Measurements from ENCODE around the gene AUP1. TPM values are rescaled to one million over a fixed set of nuclear protein-coding genes. Genes with fewer than 3 reads are reported as not detected.

Gene AUP1
- total RNA-seq, 2 donors from 2014 or later, result 42.3 to 97.1 TPM

DNA sequence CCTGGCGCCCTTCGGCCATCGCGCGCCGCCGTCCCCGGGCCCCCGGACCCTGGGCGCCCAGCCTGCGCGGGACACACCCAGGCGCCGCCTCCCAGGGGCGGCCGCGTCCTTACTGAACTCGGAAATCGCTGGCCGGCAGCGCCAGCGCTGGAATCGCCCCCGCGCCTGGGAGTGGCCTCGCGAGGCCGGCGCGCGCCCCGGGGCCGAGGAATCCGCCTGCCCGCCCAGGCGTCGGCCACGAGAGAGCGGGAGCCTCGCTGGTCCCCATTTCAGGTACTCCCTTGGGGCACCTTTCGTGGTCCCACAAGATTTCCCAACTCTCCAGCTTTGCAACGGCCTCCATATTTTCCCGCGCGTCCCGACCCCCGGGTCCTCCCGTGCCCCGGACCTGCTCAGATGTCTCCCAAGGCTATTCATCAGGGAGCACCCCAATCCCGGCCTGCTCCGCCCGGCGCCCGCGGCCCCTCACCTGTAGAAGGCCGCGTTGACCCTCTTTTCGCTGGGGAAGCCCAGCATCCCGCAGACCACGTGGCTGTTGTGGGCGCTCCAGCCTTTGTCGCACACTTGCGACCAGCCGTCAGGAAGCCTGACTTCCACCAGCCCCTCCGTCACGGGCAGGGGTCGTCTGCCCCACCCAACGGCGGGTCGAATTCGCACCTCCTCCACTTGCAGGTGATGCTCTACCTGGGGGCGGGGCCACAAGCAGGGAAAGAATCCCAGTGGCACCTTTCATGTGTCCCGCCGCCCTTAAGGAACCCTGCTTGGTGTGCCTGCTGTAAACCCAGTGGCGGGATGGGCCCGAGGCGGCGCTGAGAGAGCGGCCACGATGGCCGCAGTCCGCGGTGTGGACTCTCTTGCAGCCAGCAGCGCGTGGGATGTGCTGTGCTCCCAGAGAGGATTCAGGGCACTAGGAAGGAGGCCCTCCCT, 19.7 kb upstream of the AUP1 start:
- peaks cover 0 to 12% of the 10 kb centered on the region in 2 donors for H3K36me3 Mint-ChIP-seq
- H3K9me3 Mint-ChIP-seq, result no peaks in the 10 kb centered on the region
- ATAC-seq (peak; percentile 70 to 74), DNase-seq (ENCODE audit: low spot score in 2 of 2) (peak; percentile 45 to 54)
- H3K27ac Mint-ChIP-seq, result no peak overlapping the region

DNA sequence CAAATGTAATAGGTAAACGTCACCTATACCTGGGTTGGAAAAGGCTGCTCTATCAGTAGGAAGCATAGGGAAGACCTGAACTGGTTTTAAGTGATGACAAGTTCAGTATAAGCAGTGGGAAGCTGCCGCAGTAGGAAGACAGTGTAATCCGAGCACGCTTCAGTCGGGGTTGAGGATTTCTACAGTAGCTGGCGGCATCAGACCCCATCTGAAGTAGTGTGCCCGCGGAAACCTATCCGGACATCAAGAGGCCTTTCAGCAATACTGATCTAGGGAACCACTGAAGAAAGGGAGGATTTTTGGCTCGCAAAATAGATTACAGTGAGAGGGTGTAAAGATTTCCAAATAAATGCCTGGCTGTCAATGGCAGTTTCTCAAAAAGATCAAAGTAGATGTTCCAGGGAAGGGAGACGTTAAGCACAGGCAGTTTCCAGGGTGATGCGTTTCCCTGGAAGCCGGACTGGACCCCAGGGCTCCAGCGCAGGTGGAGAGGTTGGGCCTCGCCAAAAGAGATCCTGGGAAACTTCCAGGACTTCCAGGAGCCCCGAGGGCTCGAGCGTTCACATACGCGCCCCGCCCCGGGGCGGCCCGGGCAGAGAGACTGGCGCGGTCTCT, 18.9 kb upstream of the AUP1 start:
- Mint-ChIP-seq H3K27ac (no peak overlapping the region), H3K36me3 (peaks cover 0 to 12% of the 10 kb centered on the region in 2 donors), H3K9me3 (no peaks in the 10 kb centered on the region)
- DNase-seq (ENCODE audit: low spot score in 2 of 2), result peak in 1 of 2 donors; percentile 55
- ATAC-seq, result no peak

DNA sequence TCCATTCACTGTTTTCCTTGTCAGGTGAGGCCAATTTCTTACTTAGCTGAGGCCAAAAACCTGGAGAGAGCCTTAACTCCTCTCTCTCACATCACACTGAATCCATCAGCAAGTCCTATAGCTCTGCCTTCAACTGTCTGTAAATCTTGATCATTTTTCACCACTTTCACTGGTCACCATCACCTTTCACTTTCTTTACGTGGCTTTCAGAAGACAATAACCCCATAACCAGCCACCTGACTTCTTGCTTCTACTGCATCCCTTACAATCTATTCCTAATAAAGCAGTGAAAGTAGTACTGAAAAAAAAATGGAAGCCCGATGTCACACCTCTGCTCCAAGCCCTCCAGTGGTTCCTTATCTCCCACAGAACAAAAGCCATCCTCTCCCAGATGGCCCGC, 16.5 kb upstream of the AUP1 start:
- Mint-ChIP-seq H3K9me3 (no peaks in the 10 kb centered on the region), H3K36me3 (peaks cover 0 to 12% of the 10 kb centered on the region in 2 donors), H3K27ac (no peak overlapping the region)
- DNase-seq (ENCODE audit: low spot score in 2 of 2), result peak in 1 of 2 donors; percentile 33
- no peak for ATAC-seq

DNA sequence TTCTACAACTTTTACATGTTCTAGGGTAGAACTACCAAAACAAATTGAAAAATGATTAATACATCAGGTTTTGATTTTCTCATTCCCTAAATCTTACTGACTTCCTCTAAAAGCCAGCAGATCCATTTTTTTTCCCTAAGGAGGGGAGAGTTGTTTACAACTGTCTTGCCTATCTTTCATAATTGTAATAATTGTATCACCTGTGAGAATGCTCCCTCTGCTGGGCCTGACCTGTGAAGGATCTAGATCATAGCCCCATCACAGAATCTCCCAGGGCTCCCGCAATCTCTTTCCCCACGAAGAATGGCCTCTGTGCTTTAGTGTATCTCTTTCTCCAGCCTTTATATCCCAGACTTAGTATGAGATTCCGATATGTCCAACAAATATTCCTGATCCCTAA, 15.1 kb upstream of the AUP1 start:
- ATAC-seq (no peak), DNase-seq (ENCODE audit: low spot score in 2 of 2) (no peak)
- no peaks in the 10 kb centered on the region for H3K9me3 Mint-ChIP-seq
- peaks cover 0 to 9% of the 10 kb centered on the region in 2 donors for H3K36me3 Mint-ChIP-seq
- H3K27ac Mint-ChIP-seq, result no peak overlapping the region

DNA sequence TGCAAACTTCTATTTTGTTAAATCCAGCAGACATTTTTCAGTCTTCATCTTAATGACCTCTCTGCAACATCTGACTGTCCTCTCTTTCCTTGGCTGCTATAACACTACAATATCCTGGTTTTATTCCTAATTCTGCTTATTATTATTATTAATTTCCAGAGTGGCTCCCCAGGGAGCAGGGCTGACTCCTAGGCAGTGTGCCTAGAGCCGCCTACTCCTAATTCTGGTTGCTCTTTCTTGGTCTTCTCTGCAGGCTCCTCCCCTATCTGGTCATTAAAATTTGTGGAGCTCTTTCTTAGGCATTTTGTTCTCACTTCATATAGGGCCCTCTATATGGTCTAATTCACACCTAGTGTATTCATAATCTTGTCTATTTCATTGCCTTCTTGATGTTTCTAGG, 13.5 kb upstream of the AUP1 start:
- Mint-ChIP-seq H3K27ac (peak overlapping the region in 1 of 2 donors; percentile 23), H3K36me3 (peaks cover 0 to 1% of the 10 kb centered on the region in 2 donors), H3K9me3 (no peaks in the 10 kb centered on the region)
- DNase-seq (ENCODE audit: low spot score in 2 of 2) (no peak), ATAC-seq (no peak)

DNA sequence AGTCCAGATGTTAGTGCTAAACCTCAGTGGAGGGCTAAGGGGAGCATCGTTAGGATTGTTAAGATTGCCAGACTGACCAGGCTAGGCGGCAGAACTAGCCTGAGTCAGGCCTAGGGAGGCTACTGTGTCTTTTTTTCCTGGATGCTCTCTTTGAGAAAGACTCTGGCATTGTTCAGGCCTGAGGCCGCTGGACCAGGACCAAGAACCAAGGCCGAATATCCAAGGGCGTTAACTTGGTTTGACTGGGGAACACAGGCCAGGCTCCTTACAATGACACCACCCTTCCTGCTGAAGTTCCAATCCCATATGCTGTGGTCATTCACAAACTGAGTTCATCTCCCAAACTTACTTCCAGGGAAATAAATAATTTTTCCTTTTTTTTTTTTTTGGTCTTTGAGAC, 10.8 kb upstream of the AUP1 start:
- H3K36me3 Mint-ChIP-seq, result no peaks in the 10 kb centered on the region

DNA sequence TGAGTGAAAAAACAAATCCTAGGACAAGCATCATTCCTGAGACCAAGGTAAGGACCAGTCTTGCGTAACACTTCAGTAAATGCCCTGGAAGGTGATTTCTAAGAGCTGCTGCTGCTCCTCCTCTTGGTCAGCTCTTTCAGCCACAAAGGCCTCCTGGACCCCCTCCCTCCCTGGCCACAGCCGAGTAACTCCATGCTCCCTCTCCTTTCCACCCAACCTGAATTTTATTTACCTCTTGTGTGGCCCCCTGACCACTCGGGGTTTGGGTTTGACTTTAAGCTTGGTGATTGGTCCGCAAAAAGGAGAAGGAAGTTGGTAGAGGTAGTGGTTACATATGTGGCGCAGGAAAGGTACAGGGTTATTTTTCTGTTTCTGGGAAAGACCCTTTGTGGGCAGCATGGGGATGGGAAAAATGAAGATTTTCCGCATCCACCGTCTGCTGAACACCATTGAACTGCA, 9.4 kb upstream of the AUP1 start:
- Mint-ChIP-seq H3K27ac (no peak overlapping the region), H3K36me3 (no peaks in the 10 kb centered on the region), H3K9me3 (no peaks in the 10 kb centered on the region)
- ATAC-seq (no peak), DNase-seq (ENCODE audit: low spot score in 2 of 2) (no peak)

More for the DNA sequence above, 10.8 kb upstream of the AUP1 start:
- Mint-ChIP-seq H3K9me3 (no peaks in the 10 kb centered on the region), H3K27ac (no peak overlapping the region)
- DNase-seq (ENCODE audit: low spot score in 2 of 2), result no peak
- ATAC-seq, result no peak

DNA sequence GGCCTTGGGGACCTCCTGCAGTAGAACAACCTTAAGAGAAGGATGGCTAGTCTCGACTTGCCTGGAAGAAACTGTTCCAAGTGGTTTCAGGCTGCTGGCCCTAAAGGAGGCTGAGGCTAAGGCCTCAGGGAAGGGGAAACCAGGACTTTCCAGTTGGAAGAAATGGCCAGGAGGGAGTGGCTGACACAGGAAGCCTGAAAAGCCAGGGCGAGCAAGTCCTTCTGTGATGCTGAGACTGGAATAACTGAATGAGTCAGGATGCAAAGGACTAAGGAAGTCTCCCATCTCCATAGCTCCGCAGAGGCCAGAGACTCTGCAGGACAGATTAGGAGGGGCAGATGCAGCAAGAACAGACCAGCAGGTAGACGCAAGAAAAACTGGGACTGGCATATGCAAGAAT, 7.6 kb upstream of the AUP1 start:
- Mint-ChIP-seq H3K27ac (no peak overlapping the region), H3K9me3 (no peaks in the 10 kb centered on the region), H3K36me3 (peaks cover 0 to 6% of the 10 kb centered on the region in 2 donors)
- no peak for ATAC-seq
- no peak for DNase-seq (ENCODE audit: low spot score in 2 of 2)

DNA sequence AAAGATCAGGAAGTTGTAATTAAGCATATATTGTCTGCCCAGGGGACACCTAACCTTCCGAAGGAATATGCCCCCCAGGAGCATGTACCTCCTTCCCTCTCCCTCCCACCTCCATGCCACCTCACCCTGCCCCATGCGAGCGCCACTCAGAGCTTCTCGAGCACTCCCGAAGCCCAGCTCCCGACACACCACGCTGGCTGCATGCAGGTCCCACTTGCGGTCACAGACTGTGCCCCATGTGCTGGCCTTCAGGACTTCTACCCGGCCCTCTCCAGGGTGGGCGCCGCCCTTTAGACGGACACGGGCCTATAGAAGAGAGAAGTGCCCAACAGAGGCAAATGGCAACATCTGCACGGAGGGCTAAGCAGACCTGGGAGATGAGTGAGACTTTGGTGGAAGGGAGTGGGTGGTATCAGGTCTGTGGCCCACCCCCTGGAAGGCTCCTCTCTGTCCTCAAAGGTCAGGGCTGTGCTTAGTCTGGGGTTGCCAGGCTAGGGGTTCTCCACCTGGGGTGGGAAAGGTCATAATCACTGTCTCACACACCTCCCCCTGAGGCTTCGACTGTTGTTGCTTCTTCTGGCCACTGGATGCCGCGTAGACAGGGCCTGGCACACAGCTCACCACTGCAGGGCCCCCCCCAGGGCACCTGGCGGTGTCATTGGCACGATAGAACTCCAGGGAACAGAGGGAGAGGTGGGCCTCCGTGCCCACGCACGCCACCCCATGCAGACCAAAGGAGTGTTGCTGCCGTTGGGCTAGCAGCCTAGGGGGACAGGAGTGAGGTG, 6.9 kb upstream of the AUP1 start:
- Mint-ChIP-seq H3K36me3 (peaks cover 0 to 10% of the 10 kb centered on the region in 2 donors), H3K9me3 (no peaks in the 10 kb centered on the region), H3K27ac (no peak overlapping the region)
- ATAC-seq (peak in 1 of 2 donors; percentile 19), DNase-seq (ENCODE audit: low spot score in 2 of 2) (no peak)

DNA sequence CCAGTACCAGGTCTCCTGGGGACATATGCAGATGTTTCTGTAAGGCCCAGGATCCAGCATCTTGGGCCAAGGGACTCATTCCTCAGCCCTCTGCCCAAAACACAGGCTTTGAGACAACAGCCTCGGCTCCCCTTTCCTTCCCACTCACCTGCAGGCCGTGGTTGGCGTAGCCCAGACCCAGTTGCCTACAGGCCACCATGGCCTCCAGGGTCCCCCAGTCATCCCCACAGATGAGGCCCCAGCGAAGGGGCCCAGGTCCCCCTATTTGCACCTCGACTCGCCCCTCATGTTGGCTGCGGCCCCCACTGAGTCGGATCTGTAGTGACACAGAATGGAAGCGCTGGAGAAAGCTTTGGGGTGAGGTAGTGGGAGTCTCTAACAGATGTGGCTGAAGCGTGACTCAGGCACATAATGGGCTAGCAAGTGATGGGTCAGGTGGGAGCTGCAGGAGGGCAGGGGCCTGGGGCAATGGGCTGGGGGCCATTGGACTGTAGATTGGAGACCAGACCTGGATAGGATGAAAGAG, 6.0 kb upstream of the AUP1 start:
- DNase-seq (ENCODE audit: low spot score in 2 of 2) (no peak), ATAC-seq (no peak)
- H3K27ac Mint-ChIP-seq, result peak overlapping the region in 1 of 2 donors; percentile 31
- peaks cover 6 to 14% of the 10 kb centered on the region in 2 donors for H3K36me3 Mint-ChIP-seq
- no peaks in the 10 kb centered on the region for H3K9me3 Mint-ChIP-seq

DNA sequence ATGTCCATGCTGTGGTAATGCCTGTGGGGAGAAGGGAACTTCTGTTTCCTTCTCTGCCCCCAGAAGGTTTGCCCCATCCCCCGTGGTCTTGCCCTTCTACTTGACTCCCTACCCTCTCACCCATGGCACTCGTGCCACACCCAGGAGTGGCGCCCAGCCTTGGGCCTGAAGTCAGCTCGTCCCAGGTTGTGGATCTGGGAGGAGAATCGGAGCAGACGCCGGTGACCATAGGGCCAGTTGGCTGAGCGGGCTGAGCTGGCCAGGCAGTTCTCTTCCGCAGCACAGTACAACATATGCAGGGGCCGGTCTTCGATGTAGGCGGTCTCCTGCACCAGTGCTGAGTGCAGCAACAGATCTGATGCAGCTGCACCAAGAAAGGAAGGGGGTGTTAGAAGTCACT, 4.9 kb upstream of the AUP1 start:
- no peaks in the 10 kb centered on the region for H3K9me3 Mint-ChIP-seq
- ATAC-seq, result no peak
- no peak for DNase-seq (ENCODE audit: low spot score in 2 of 2)
- H3K36me3 Mint-ChIP-seq, result peaks cover 8 to 20% of the 10 kb centered on the region in 2 donors
- peak overlapping the region in 1 of 2 donors; percentile 30 for H3K27ac Mint-ChIP-seq

DNA sequence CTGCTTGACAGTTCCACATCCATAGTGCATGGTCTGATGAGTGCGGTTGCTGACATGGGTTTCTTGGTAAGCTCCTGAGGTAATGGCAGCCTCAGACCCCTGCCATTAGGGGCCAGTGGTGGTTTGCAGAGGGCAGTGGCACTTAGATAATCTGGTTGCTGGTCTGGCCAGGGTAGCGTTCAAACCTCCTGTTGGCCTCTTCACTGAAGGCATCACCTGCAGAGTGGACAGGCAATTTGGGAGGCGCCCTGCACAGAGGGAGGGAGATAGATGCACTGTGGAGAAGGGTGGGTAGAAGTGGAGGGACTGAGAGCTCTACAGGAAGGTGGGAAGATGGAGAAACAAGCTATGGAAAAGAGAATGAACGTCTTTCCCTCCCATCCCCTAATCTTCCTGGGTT, 4.0 kb upstream of the AUP1 start:
- DNase-seq (ENCODE audit: low spot score in 2 of 2) (no peak), ATAC-seq (no peak)
- H3K9me3 Mint-ChIP-seq, result no peaks in the 10 kb centered on the region
- peak overlapping the region in 1 of 2 donors; percentile 11 for H3K27ac Mint-ChIP-seq
- H3K36me3 Mint-ChIP-seq, result peaks cover 17 to 30% of the 10 kb centered on the region in 2 donors

DNA sequence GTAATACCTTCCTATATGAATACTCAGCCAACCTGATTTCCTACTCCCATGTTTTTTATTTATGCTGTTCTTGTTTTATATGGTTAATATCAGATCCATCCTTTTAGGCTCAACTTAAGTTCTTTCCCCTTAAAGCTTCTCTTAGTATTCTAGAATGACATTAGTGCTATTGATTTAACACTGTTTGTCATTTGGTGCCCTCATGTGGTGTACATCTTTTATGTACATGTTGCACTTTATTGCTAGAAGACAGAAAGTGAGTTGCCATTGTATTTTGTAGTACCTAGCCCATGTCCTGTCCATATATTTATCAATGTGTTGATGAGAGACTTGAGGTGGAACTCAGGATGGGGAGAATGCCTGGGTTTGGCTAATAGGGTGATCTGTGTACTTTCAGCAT, 2.7 kb upstream of the AUP1 start:
- Mint-ChIP-seq H3K9me3 (no peaks in the 10 kb centered on the region), H3K36me3 (peaks cover 30 to 39% of the 10 kb centered on the region in 2 donors), H3K27ac (peak overlapping the region in 1 of 2 donors; percentile 98)
- DNase-seq (ENCODE audit: low spot score in 2 of 2), result no peak
- ATAC-seq, result no peak

DNA sequence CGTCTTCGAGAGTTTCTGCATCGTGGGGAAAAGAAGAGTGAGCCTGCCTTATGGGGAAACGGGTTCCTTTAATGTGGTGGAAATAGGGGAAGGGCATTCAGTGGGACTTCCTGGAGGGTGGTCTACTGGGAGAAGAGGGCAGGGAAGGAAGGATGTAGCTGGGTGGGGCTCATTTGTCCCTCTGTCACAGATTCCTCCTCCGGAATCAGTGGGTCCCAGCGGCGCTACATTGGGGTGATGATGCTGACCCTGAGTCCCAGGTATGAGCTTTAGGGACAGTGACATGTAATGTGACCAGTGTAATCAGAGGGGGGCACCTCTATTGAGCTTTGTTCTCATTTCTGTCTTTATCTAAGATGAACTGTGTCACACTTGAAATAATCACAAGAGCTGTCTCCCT, 2.2 kb upstream of the AUP1 start:
- ATAC-seq (no peak), DNase-seq (ENCODE audit: low spot score in 2 of 2) (no peak)
- H3K9me3 Mint-ChIP-seq, result no peaks in the 10 kb centered on the region
- peaks cover 35 to 42% of the 10 kb centered on the region in 2 donors for H3K36me3 Mint-ChIP-seq
- peak overlapping the region; percentile 34 to 98 for H3K27ac Mint-ChIP-seq

DNA sequence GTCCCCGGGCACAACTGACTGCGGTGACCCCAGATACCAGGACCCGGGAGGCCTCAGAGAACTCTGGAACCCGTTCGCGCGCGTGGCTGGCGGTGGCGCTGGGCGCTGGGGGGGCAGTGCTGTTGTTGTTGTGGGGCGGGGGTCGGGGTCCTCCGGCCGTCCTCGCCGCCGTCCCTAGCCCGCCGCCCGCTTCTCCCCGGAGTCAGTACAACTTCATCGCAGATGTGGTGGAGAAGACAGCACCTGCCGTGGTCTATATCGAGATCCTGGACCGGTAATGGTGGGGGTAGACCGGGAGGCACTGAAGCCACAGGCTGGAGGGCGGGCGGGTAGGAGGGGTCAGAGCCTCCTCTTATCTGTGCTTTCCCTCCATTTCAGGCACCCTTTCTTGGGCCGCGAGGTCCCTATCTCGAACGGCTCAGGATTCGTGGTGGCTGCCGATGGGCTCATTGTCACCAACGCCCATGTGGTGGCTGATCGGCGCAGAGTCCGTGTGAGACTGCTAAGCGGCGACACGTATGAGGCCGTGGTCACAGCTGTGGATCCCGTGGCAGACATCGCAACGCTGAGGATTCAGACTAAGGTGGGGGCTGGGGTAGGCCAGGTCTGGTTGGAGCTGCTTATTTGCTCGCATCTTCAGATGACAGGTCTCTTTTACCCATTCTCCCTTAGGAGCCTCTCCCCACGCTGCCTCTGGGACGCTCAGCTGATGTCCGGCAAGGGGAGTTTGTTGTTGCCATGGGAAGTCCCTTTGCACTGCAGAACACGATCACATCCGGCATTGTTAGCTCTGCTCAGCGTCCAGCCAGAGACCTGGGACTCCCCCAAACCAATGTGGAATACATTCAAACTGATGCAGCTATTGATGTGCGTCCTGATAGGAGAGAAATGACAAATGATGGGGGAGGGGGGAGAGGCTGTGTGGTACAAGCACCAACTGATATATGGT, 1.0 kb upstream of the AUP1 start:
- DNase-seq (ENCODE audit: low spot score in 2 of 2) (peak; percentile 40 to 87), ATAC-seq (peak; percentile 23 to 77)
- Mint-ChIP-seq H3K36me3 (peaks cover 44 to 48% of the 10 kb centered on the region in 2 donors), H3K9me3 (no peaks in the 10 kb centered on the region), H3K27ac (peak overlapping the region; percentile 6 to 98)
